Transverse colon (tissue), 3 donors: Measurements from ENCODE around the gene RHO.

ENCODE experiments used
- EP300 ChIP-seq: sonication (generic); formaldehyde crosslinking; IDR thresholded peaks from one replicate; pipeline ENCODE4 v1.6.1; 2017; ENCODE audit warnings: antibody characterized with exemption, low read depth
- POLR2A ChIP-seq: fragments of 450-650 bp; IDR thresholded peaks from one replicate; pipeline ENCODE4 v1.6.1; 2016; ENCODE audit warnings: antibody characterized with exemption, mild to moderate bottlenecking, moderate library complexity
- TF ChIP-seq, protein P1 (sequence below), 5 experiments: fragments of 200-600 bp in 3 of 5; fragments of 450-650 bp in 2 of 5; sonication (generic) in 3 of 5; IDR thresholded peaks; 1 replicate in 2 of 5; 2 replicates in 3 of 5; pipeline ENCODE4 v1.5.1; 2016 to 2017; ENCODE audit warnings: antibody characterized with exemption in 5 of 5, inconsistent platforms in 3 of 5, mild to moderate bottlenecking in 2 of 5, moderate library complexity in 1 of 5

DNA sequence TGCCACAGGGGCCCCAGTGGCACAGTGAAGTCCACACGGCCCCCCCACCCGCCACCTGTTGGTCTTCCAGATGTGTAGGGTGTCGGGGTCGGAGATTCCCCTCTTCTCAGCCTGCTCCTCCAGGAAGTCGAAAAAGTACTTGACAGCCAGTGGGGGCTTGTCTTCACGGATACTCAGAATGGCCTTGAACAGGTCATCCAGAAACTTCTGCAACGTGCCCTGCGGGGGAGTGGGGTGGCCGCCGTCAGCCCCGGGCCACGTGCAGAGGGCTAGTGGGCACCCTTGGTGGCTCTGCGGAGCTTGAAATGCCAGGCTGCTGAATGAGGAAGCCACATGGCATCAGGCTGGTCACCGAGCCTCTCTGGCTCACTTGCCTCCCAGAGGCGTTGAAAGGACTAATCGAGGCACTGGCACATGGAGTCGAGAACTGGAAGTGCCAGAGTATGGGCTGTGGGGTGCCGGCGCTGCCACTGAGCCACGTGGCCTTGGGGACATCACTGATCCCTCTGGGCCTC, 31.2 kb downstream of the RHO start:
- TF ChIP-seq, protein P1, sequence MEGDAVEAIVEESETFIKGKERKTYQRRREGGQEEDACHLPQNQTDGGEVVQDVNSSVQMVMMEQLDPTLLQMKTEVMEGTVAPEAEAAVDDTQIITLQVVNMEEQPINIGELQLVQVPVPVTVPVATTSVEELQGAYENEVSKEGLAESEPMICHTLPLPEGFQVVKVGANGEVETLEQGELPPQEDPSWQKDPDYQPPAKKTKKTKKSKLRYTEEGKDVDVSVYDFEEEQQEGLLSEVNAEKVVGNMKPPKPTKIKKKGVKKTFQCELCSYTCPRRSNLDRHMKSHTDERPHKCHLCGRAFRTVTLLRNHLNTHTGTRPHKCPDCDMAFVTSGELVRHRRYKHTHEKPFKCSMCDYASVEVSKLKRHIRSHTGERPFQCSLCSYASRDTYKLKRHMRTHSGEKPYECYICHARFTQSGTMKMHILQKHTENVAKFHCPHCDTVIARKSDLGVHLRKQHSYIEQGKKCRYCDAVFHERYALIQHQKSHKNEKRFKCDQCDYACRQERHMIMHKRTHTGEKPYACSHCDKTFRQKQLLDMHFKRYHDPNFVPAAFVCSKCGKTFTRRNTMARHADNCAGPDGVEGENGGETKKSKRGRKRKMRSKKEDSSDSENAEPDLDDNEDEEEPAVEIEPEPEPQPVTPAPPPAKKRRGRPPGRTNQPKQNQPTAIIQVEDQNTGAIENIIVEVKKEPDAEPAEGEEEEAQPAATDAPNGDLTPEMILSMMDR (IDR thresholded peaks at IDR 0.05), result no peak
- TF ChIP-seq POLR2A (no peak), EP300 (no peak)
